ENCODE data around the gene FXYD6. TPM values are rescaled to one million over a fixed set of nuclear protein-coding genes. Genes with fewer than 3 reads are reported as not detected.

The FXYD6 gene
- total RNA-seq, 1 experiment from 2014 or later: 2.1 TPM

GRCh38 chr11:117887431-117888138, 11.1 kb upstream of the FXYD6 start:
- DNase-seq (ENCODE audit: low spot score): no peak

GRCh38 chr11:117885777-117886176, 9.3 kb upstream of the FXYD6 start:
- DNase-seq (ENCODE audit: low spot score): no peak

- no peak for DNase-seq (ENCODE audit: low spot score)
Observed at GRCh38 chr11:117884994-117885393, 8.5 kb upstream of the FXYD6 start.

- no peak for DNase-seq (ENCODE audit: low spot score)
Observed at GRCh38 chr11:117883063-117883462, 6.6 kb upstream of the FXYD6 start.

- no peak for DNase-seq (ENCODE audit: low spot score)
Observed at GRCh38 chr11:117882311-117882905, 6.0 kb upstream of the FXYD6 start.

GRCh38 chr11:117881217-117881616, 4.8 kb upstream of the FXYD6 start:
- no peak for DNase-seq (ENCODE audit: low spot score)

GRCh38 chr11:117879516-117880480, 3.3 kb upstream of the FXYD6 start:
- DNase-seq (ENCODE audit: low spot score): no peak

- no peak for DNase-seq (ENCODE audit: low spot score)
Observed at GRCh38 chr11:117878939-117879475, 2.5 kb upstream of the FXYD6 start.

- DNase-seq (ENCODE audit: low spot score): no peak
Observed at GRCh38 chr11:117878314-117878938, 2.0 kb upstream of the FXYD6 start.

- DNase-seq (ENCODE audit: low spot score): no peak
Observed at GRCh38 chr11:117877120-117877784, 794 bp upstream of the FXYD6 start.

GRCh38 chr11:117876059-117876340, 458 bp downstream of the FXYD6 start:
- no peak for DNase-seq (ENCODE audit: low spot score)

- DNase-seq (ENCODE audit: low spot score): no peak
Observed at GRCh38 chr11:117875382-117876058, 938 bp downstream of the FXYD6 start.

GRCh38 chr11:117874910-117875381, 1.5 kb downstream of the FXYD6 start:
- DNase-seq (ENCODE audit: low spot score): no peak

GRCh38 chr11:117874253-117874909, 2.1 kb downstream of the FXYD6 start:
- no peak for DNase-seq (ENCODE audit: low spot score)

- DNase-seq (ENCODE audit: low spot score): no peak
Observed at GRCh38 chr11:117873828-117874125, 2.7 kb downstream of the FXYD6 start.

- DNase-seq (ENCODE audit: low spot score): no peak
Observed at GRCh38 chr11:117872975-117873827, 3.3 kb downstream of the FXYD6 start.

- DNase-seq (ENCODE audit: low spot score): no peak
Observed at GRCh38 chr11:117872420-117872961, 4.0 kb downstream of the FXYD6 start.

- no peak for DNase-seq (ENCODE audit: low spot score)
Observed at GRCh38 chr11:117871784-117872183, 4.7 kb downstream of the FXYD6 start.

GRCh38 chr11:117871160-117871559, 5.3 kb downstream of the FXYD6 start:
- no peak for DNase-seq (ENCODE audit: low spot score)
